K562 (cell line): ENCODE measurements around the gene GALNT12. TPM values are rescaled to one million over a fixed set of nuclear protein-coding genes. Genes with fewer than 3 reads are reported as not detected.

Experiments used
- EWSR1 ChIP-seq: fragments of 450-650 bp; IDR thresholded peaks from 2 replicates; pipeline ENCODE4 v1.6.1; 2018; ENCODE audit warnings: borderline replicate concordance, mild to moderate bottlenecking, low read depth, moderate library complexity; ENCODE audit not compliant: partially characterized antibody
- MTA2 ChIP-seq: fragments of 450-650 bp; IDR thresholded peaks from 2 replicates; pipeline ENCODE4 v1.6.1; 2016; ENCODE audit warnings: low read depth
- MXI1 ChIP-seq: IDR thresholded peaks from 2 replicates; pipeline ENCODE4 v1.6.1; 2011; ENCODE audit warnings: low read depth, mild to moderate bottlenecking, improper control_type of control experiment, low read length
- THRAP3 ChIP-seq: fragments of 450-650 bp; IDR thresholded peaks from 2 replicates; pipeline ENCODE4 v1.6.1; 2016; ENCODE audit warnings: mild to moderate bottlenecking, inconsistent platforms, borderline replicate concordance
- ZNF75A ChIP-seq: fragments of 450-650 bp; formaldehyde crosslinking; IDR thresholded peaks from 2 replicates; pipeline ENCODE4 v1.4.0; 2020; ENCODE audit warnings: mild to moderate bottlenecking
- polyA plus RNA-seq, 8 experiments: library from polyadenylated mRNA; depleted of rRNA in 4 of 8; stranded (reverse) in 5 of 8; unstranded in 3 of 8; fragments of >200 nt; fragmentation: Nextera tagmentation in 2 of 8; fragmentation: Illumina TruSeq in 1 of 8; extraction: Ambion mirVana in 2 of 8; extraction: Trizol in 1 of 8; gene quantifications; 2 replicates each; pipeline versions ENCODE4 v1.2.1 to v1.2.3, GENCODE V29; 2011 to 2014; ENCODE audit warnings: inconsistent platforms in 1 of 8, missing spikeins in 1 of 8
- total RNA-seq, 7 experiments: library from RNA; depleted of rRNA in 6 of 7; stranded (reverse); fragments of >200 nt in 6 of 7; fragmentation: Illumina TruSeq in 2 of 7; extraction: Trizol in 2 of 7; gene quantifications; 2 replicates each; pipeline versions ENCODE4 v1.2.1 to v1.2.3, GENCODE V29; 2011 to 2021; ENCODE audit warnings: low replicate concordance in 1 of 7
- TF ChIP-seq, protein P1 (sequence below), 2 experiments: fragments of 450-650 bp; IDR thresholded peaks; 2 replicates each; pipeline ENCODE4 v1.6.1; 2018; ENCODE audit warnings: mild to moderate bottlenecking in 2 of 2, low read depth in 1 of 2; ENCODE audit not compliant: partially characterized antibody in 2 of 2
- TF ChIP-seq, protein P2 (sequence below): IDR thresholded peaks from 2 replicates; pipeline ENCODE4 v1.6.1; 2011; ENCODE audit warnings: borderline replicate concordance, low read depth, mild to moderate bottlenecking, moderate library complexity, low read length; ENCODE audit not compliant: insufficient read depth, poor library complexity, severe bottlenecking
- TF ChIP-seq, protein P3 (sequence below): sonication (generic); formaldehyde crosslinking; IDR thresholded peaks from 2 replicates; pipeline ENCODE4 v1.8.0; 2023; ENCODE audit warnings: mild to moderate bottlenecking, missing genetic modification reagents
- TF ChIP-seq, protein P4 (sequence below): fragments of 250-450 bp; sonication (Bioruptor Pico); IDR thresholded peaks from 2 replicates; pipeline ENCODE4 v1.4.0; 2020; ENCODE audit warnings: mild to moderate bottlenecking, moderate library complexity
- TF ChIP-seq, protein P5 (sequence below): fragments of 250-450 bp; sonication (Bioruptor Pico); IDR thresholded peaks from 2 replicates; pipeline ENCODE4 v1.9.0; 2021; ENCODE audit warnings: mild to moderate bottlenecking

Gene GALNT12
- total and polyA plus RNA-seq, 9 of the 15 experiments (the other 6 are each of a cell fraction or from before 2014, with no cell fraction given): 29.7 to 82.9 (median 44.2) TPM

DNA sequence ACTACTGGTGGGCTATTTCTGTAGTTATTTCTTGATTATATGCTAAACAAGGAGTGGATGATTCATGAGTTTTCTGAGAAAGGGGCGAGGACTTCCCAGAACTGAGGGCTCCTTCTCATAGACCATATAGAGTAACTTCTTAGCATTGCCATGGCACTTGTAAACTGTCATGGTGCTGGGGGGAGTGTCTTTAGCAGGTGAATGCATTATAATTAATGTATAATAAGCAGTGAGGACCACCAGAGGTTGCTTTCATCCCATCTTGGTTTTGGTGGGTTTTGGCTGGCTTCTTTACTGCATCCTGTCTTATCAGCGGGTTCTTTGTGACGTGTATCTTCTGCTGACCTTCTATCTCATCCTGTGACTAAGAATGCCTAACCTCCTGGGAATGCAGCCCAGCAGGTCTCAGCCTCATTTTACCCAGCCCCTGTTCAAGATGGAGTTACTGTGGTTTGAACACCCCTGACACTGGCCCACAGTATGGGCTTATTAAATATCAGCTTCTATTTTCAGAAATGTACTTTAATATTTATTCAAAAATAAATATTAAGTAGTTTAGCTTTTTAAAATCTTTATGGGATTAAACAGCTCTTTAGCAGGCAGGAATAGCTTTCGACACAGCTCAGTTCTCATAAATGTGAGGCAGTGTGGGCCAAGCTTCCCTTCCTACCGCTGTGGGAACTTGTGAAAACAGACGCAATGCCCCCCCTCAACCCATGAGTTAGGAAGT is 44.4 kb downstream of the GALNT12 start (continued):
- TF ChIP-seq, protein P1, sequence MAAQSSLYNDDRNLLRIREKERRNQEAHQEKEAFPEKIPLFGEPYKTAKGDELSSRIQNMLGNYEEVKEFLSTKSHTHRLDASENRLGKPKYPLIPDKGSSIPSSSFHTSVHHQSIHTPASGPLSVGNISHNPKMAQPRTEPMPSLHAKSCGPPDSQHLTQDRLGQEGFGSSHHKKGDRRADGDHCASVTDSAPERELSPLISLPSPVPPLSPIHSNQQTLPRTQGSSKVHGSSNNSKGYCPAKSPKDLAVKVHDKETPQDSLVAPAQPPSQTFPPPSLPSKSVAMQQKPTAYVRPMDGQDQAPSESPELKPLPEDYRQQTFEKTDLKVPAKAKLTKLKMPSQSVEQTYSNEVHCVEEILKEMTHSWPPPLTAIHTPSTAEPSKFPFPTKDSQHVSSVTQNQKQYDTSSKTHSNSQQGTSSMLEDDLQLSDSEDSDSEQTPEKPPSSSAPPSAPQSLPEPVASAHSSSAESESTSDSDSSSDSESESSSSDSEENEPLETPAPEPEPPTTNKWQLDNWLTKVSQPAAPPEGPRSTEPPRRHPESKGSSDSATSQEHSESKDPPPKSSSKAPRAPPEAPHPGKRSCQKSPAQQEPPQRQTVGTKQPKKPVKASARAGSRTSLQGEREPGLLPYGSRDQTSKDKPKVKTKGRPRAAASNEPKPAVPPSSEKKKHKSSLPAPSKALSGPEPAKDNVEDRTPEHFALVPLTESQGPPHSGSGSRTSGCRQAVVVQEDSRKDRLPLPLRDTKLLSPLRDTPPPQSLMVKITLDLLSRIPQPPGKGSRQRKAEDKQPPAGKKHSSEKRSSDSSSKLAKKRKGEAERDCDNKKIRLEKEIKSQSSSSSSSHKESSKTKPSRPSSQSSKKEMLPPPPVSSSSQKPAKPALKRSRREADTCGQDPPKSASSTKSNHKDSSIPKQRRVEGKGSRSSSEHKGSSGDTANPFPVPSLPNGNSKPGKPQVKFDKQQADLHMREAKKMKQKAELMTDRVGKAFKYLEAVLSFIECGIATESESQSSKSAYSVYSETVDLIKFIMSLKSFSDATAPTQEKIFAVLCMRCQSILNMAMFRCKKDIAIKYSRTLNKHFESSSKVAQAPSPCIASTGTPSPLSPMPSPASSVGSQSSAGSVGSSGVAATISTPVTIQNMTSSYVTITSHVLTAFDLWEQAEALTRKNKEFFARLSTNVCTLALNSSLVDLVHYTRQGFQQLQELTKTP (IDR thresholded peaks at IDR 0.05; ENCODE audit: low read depth in 1 of 2, partially characterized antibody in 2 of 2): peak in 1 of 2 experiments; percentile 60
- TF ChIP-seq EWSR1 (no peak), THRAP3 (no peak), MXI1 (no peak), ZNF75A (CRISPR knock-in tag) (peak; percentile 83), MTA2 (no peak)
- TF ChIP-seq, protein P2, sequence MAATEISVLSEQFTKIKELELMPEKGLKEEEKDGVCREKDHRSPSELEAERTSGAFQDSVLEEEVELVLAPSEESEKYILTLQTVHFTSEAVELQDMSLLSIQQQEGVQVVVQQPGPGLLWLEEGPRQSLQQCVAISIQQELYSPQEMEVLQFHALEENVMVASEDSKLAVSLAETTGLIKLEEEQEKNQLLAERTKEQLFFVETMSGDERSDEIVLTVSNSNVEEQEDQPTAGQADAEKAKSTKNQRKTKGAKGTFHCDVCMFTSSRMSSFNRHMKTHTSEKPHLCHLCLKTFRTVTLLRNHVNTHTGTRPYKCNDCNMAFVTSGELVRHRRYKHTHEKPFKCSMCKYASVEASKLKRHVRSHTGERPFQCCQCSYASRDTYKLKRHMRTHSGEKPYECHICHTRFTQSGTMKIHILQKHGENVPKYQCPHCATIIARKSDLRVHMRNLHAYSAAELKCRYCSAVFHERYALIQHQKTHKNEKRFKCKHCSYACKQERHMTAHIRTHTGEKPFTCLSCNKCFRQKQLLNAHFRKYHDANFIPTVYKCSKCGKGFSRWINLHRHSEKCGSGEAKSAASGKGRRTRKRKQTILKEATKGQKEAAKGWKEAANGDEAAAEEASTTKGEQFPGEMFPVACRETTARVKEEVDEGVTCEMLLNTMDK: no peak
- TF ChIP-seq, protein P3, sequence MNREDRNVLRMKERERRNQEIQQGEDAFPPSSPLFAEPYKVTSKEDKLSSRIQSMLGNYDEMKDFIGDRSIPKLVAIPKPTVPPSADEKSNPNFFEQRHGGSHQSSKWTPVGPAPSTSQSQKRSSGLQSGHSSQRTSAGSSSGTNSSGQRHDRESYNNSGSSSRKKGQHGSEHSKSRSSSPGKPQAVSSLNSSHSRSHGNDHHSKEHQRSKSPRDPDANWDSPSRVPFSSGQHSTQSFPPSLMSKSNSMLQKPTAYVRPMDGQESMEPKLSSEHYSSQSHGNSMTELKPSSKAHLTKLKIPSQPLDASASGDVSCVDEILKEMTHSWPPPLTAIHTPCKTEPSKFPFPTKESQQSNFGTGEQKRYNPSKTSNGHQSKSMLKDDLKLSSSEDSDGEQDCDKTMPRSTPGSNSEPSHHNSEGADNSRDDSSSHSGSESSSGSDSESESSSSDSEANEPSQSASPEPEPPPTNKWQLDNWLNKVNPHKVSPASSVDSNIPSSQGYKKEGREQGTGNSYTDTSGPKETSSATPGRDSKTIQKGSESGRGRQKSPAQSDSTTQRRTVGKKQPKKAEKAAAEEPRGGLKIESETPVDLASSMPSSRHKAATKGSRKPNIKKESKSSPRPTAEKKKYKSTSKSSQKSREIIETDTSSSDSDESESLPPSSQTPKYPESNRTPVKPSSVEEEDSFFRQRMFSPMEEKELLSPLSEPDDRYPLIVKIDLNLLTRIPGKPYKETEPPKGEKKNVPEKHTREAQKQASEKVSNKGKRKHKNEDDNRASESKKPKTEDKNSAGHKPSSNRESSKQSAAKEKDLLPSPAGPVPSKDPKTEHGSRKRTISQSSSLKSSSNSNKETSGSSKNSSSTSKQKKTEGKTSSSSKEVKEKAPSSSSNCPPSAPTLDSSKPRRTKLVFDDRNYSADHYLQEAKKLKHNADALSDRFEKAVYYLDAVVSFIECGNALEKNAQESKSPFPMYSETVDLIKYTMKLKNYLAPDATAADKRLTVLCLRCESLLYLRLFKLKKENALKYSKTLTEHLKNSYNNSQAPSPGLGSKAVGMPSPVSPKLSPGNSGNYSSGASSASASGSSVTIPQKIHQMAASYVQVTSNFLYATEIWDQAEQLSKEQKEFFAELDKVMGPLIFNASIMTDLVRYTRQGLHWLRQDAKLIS (CRISPR knock-in tag): no peak
- TF ChIP-seq, protein P4, sequence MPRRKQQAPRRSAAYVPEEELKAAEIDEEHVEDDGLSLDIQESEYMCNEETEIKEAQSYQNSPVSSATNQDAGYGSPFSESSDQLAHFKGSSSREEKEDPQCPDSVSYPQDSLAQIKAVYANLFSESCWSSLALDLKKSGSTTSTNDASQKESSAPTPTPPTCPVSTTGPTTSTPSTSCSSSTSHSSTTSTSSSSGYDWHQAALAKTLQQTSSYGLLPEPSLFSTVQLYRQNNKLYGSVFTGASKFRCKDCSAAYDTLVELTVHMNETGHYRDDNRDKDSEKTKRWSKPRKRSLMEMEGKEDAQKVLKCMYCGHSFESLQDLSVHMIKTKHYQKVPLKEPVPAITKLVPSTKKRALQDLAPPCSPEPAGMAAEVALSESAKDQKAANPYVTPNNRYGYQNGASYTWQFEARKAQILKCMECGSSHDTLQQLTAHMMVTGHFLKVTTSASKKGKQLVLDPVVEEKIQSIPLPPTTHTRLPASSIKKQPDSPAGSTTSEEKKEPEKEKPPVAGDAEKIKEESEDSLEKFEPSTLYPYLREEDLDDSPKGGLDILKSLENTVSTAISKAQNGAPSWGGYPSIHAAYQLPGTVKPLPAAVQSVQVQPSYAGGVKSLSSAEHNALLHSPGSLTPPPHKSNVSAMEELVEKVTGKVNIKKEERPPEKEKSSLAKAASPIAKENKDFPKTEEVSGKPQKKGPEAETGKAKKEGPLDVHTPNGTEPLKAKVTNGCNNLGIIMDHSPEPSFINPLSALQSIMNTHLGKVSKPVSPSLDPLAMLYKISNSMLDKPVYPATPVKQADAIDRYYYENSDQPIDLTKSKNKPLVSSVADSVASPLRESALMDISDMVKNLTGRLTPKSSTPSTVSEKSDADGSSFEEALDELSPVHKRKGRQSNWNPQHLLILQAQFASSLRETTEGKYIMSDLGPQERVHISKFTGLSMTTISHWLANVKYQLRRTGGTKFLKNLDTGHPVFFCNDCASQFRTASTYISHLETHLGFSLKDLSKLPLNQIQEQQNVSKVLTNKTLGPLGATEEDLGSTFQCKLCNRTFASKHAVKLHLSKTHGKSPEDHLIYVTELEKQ (CRISPR knock-in tag): peak; percentile 96
- TF ChIP-seq, protein P5, sequence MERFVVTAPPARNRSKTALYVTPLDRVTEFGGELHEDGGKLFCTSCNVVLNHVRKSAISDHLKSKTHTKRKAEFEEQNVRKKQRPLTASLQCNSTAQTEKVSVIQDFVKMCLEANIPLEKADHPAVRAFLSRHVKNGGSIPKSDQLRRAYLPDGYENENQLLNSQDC (CRISPR knock-in tag): no peak
